Activated CD8-positive, alpha-beta memory T cell treated with anti-CD3 and anti-CD28 coated beads, Interleukin-2, amount 50 U/mL, for 48 hours (primary cell): ENCODE data around the gene NT5C2.
"Not testable (repeated sequence)": the region's sequence is repeated elsewhere in the genome, so short reads cannot be mapped to it uniquely, and the experiment has no call there.

Experiments
- DNase-seq: peaks from one replicate; pipeline ENCODE4 v3.0.0-alpha.2; 2020

NT5C2 gene

GRCh38 chr10:103199488-103199887, 6.4 kb upstream of the NT5C2 start:
- no peak for DNase-seq

GRCh38 chr10:103198648-103199047, 5.6 kb upstream of the NT5C2 start:
- DNase-seq: no peak

GRCh38 chr10:103197903-103198302, 4.8 kb upstream of the NT5C2 start:
- DNase-seq: no peak

GRCh38 chr10:103197174-103197573, 4.1 kb upstream of the NT5C2 start:
- DNase-seq: no peak

GRCh38 chr10:103196516-103196915, 3.4 kb upstream of the NT5C2 start:
- DNase-seq: no peak

- DNase-seq: no peak
These were observed 903 bp upstream of the NT5C2 start for GRCh38 chr10:103193820-103194529.

- peak; percentile 83 for DNase-seq
These were observed 493 bp downstream of the NT5C2 start for GRCh38 chr10:103192451-103193106.

- DNase-seq: no peak
These were observed 1.0 kb downstream of the NT5C2 start for GRCh38 chr10:103192089-103192450.

- not testable (repeated sequence) for DNase-seq
These were observed 1.9 kb downstream of the NT5C2 start for GRCh38 chr10:103191198-103191597.

- DNase-seq: no peak
These were observed 4.2 kb downstream of the NT5C2 start for GRCh38 chr10:103188853-103189252.

- DNase-seq: no peak
These were observed 6.9 kb downstream of the NT5C2 start for GRCh38 chr10:103186128-103186527.

- DNase-seq: no peak
These were observed 8.5 kb downstream of the NT5C2 start for GRCh38 chr10:103184615-103185014.

- not testable (repeated sequence) for DNase-seq
These were observed 9.1 kb downstream of the NT5C2 start for GRCh38 chr10:103183991-103184451.

GRCh38 chr10:103181244-103181643, 11.8 kb downstream of the NT5C2 start:
- DNase-seq: no peak

- DNase-seq: no peak
These were observed 12.6 kb downstream of the NT5C2 start for GRCh38 chr10:103180491-103180890.

- DNase-seq: no peak
These were observed 15.9 kb downstream of the NT5C2 start for GRCh38 chr10:103177123-103177522.

GRCh38 chr10:103175580-103176285, 17.3 kb downstream of the NT5C2 start:
- no peak for DNase-seq

- not testable (repeated sequence) for DNase-seq
These were observed 18.7 kb downstream of the NT5C2 start for GRCh38 chr10:103174324-103174723.

GRCh38 chr10:103171278-103171677, 21.8 kb downstream of the NT5C2 start:
- no peak for DNase-seq

- DNase-seq: no peak
These were observed 24.6 kb downstream of the NT5C2 start for GRCh38 chr10:103168438-103168837.

GRCh38 chr10:103167554-103167953, 25.5 kb downstream of the NT5C2 start:
- not testable (repeated sequence) for DNase-seq

GRCh38 chr10:103166523-103166922, 26.5 kb downstream of the NT5C2 start:
- DNase-seq: no peak

- not testable (repeated sequence) for DNase-seq
These were observed 29.2 kb downstream of the NT5C2 start for GRCh38 chr10:103163766-103164403.
